Motor neuron (in vitro differentiated cells): ENCODE measurements around the gene TCP11L1. TPM values are rescaled to one million over a fixed set of nuclear protein-coding genes. Genes with fewer than 3 reads are reported as not detected.
"Not testable (repeated sequence)": the region's sequence is repeated elsewhere in the genome, so short reads cannot be mapped to it uniquely, and the experiment has no call there.

Experiments
- ATAC-seq, 8 experiments: fragments of 200-7000 bp; cut with Tn5 transposase; replicated peaks in 6 of 8; 2 replicates each; pipeline ENCODE4 v1.8.0; 2021; ENCODE audit warnings: mild to moderate bottlenecking in 8 of 8, moderate library complexity in 8 of 8
- H3K27ac ChIP-seq, 2 donors: fragments of 250-450 bp; sonication (Bioruptor Pico); 2 replicates each; pipeline ENCODE4 v1.9.0; 2021; ENCODE audit warnings: antibody characterized with exemption in 2 of 2, mild to moderate bottlenecking in 2 of 2, moderate library complexity in 1 of 2
- H3K4me1 ChIP-seq, 2 donors: fragments of 250-450 bp; sonication (Bioruptor Pico); replicated peaks in 1 of 2; 2 replicates each; pipeline ENCODE4 v1.6.1; 2021; ENCODE audit warnings: antibody characterized with exemption in 2 of 2, mild to moderate bottlenecking in 2 of 2, moderate library complexity in 1 of 2
- H3K4me3 ChIP-seq, 5 donors: fragments of 250-450 bp; sonication (Bioruptor Pico); 2 replicates each; pipeline ENCODE4 v1.9.0; 2021; ENCODE audit warnings: antibody characterized with exemption in 5 of 5, mild to moderate bottlenecking in 5 of 5, moderate library complexity in 4 of 5
- WGBS, 10 experiments: fragments of 450-650 bp; shearing (Covaris generic); methylation state at CpG; one replicate each; pipeline ENCODE4 v1.0.0; 2022; 5-methylcytosine and 5-hydroxymethylcytosine counted together
- in situ Hi-C, 9 experiments: fragments of 400-800 bp; cut with MboI; loops; one replicate each; pipeline ENCODE4 v1.15.0; 2021; ENCODE audit warnings: low sequenced_read_pairs in 9 of 9, low pct_unique_long_range_greater_than_20kb in 2 of 9; ENCODE audit not compliant: unreplicated experiment in 9 of 9
- total RNA-seq, 8 experiments: library from RNA; unstranded; fragments of 300-600 nt; gene quantifications; 2 replicates each; pipeline versions ENCODE4 v1.2.3 to v1.2.4, GENCODE V29; 2022

The TCP11L1 gene
- total RNA-seq, 8 experiments from 2014 or later: 13.7 to 23.4 (median 17.3) TPM

- Histone ChIP-seq H3K4me1 (peaks cover 7 to 10% of the 10 kb centered on the region in 2 donors), H3K27ac (no peak overlapping the region), H3K4me3 (peak overlapping the region; percentile 76 to 95 (median 86))
- no peak for ATAC-seq
- in situ Hi-C loops: no loop called here
- 10 to 100% (median 54%) methylated on average over 1 to 4 of the region's 5 CpGs; no CpG with 5 or more reads in 2 of the 10 experiments for WGBS, 10 experiments
Observed at GRCh38 chr11:33040862-33041453, 1.6 kb downstream of the TCP11L1 start.

GRCh38 chr11:33043221-33043830, 4.0 kb downstream of the TCP11L1 start:
- 29 to 100% (median 83%) methylated on average over 1 to 2 of the region's 2 CpGs; no CpG with 5 or more reads in 1 of the 10 experiments for WGBS, 10 experiments
- no peak overlapping the region for H3K4me3 ChIP-seq

GRCh38 chr11:33044285-33044756, 4.9 kb downstream of the TCP11L1 start:
- 7 to 100% (median 71%) methylated on average over 1 to 4 of the region's 4 CpGs; no CpG with 5 or more reads in 1 of the 10 experiments for WGBS, 10 experiments
- ATAC-seq: peak in 2 of 8 experiments; percentile 1 to 4
- in situ Hi-C loops: no loop called here
- Histone ChIP-seq H3K27ac (no peak overlapping the region), H3K4me3 (no peak overlapping the region), H3K4me1 (peaks cover 7 to 10% of the 10 kb centered on the region in 2 donors)

More at GRCh38 chr11:33043221-33043830, 4.0 kb downstream of the TCP11L1 start:
- peaks cover 7 to 10% of the 10 kb centered on the region in 2 donors for H3K4me1 ChIP-seq
- no peak for ATAC-seq
- no peak overlapping the region for H3K27ac ChIP-seq
- in situ Hi-C loops: no loop called here

- 67 to 100% (median 91%) methylated on average over 3 to 8 of the region's 8 CpGs; no CpG with 5 or more reads in 2 of the 10 experiments for WGBS, 10 experiments
- Histone ChIP-seq H3K27ac (no peak overlapping the region), H3K4me1 (peaks cover 5 to 7% of the 10 kb centered on the region in 2 donors), H3K4me3 (no peak overlapping the region)
- in situ Hi-C loops: no loop called here
- peak in 3 of 8 experiments; percentile 23 to 47 (median 31) for ATAC-seq
Observed at GRCh38 chr11:33045551-33046255, 6.3 kb downstream of the TCP11L1 start.

- H3K27ac ChIP-seq, H3K4me3 ChIP-seq, in situ Hi-C loops, ATAC-seq, H3K4me1 ChIP-seq: not testable (repeated sequence)
- WGBS, 10 experiments: 63 to 100% (median 87%) methylated on average over 1 to 4 of the region's 6 CpGs; no CpG with 5 or more reads in 1 of the 10 experiments
Observed at GRCh38 chr11:33048701-33049100, 9.3 kb downstream of the TCP11L1 start.

GRCh38 chr11:33049565-33050408, 10.4 kb downstream of the TCP11L1 start:
- H3K4me1 ChIP-seq, H3K4me3 ChIP-seq, ATAC-seq, H3K27ac ChIP-seq: not testable (repeated sequence)
- in situ Hi-C loops: loop anchor here in 4 of 9 experiments (25.0 kb wide), 2 partner anchors 87 to 237 kb away; no protein-coding TSS in a partner anchor
- 80 to 100% (median 83%) methylated on average over 1 to 2 of the region's 3 CpGs; no CpG with 5 or more reads in 3 of the 10 experiments for WGBS, 10 experiments

GRCh38 chr11:33052231-33052630, 12.9 kb downstream of the TCP11L1 start:
- in situ Hi-C loops: loop anchor here in 4 of 9 experiments (25.0 kb wide), 2 partner anchors 90 to 240 kb away; no protein-coding TSS in a partner anchor
- 63 to 100% (median 90%) methylated on average over 1 to 2 of the region's 2 CpGs; no CpG with 5 or more reads in 2 of the 10 experiments for WGBS, 10 experiments
- Histone ChIP-seq H3K27ac (no peak overlapping the region), H3K4me1 (no peaks in the 10 kb centered on the region), H3K4me3 (no peak overlapping the region)
- no peak for ATAC-seq

- ATAC-seq: peak in 1 of 8 experiments; percentile 32
- in situ Hi-C loops: loop anchor here in 4 of 9 experiments (25.0 kb wide), 2 partner anchors 93 to 243 kb away; no protein-coding TSS in a partner anchor
- Histone ChIP-seq H3K27ac (no peak overlapping the region), H3K4me1 (no peaks in the 10 kb centered on the region), H3K4me3 (no peak overlapping the region)
Observed at GRCh38 chr11:33055375-33055774, 16.0 kb downstream of the TCP11L1 start.

GRCh38 chr11:33057284-33057683, 17.9 kb downstream of the TCP11L1 start:
- Histone ChIP-seq H3K4me1 (no peaks in the 10 kb centered on the region), H3K27ac (no peak overlapping the region), H3K4me3 (no peak overlapping the region)
- in situ Hi-C loops: loop anchor here in 4 of 9 experiments (25.0 kb wide), 2 partner anchors 95 to 245 kb away; no protein-coding TSS in a partner anchor
- peak in 2 of 8 experiments; percentile 20 to 31 for ATAC-seq
- WGBS, 10 experiments: 29 to 100% (median 100%) methylated on average over 1 of the region's 1 CpG; no CpG with 5 or more reads in 1 of the 10 experiments

- H3K4me1 ChIP-seq: no peaks in the 10 kb centered on the region
- no peak overlapping the region for H3K27ac ChIP-seq
- in situ Hi-C loops: loop anchor here in 4 of 9 experiments (25.0 kb wide), 2 partner anchors 97 to 247 kb away; no protein-coding TSS in a partner anchor
- 59 to 94% (median 78%) methylated on average over 1 to 5 of the region's 5 CpGs for WGBS, 10 experiments
- no peak for ATAC-seq
- no peak overlapping the region for H3K4me3 ChIP-seq
Observed at GRCh38 chr11:33059331-33060007, 20.1 kb downstream of the TCP11L1 start.

GRCh38 chr11:33060271-33060670, 20.9 kb downstream of the TCP11L1 start:
- Histone ChIP-seq H3K4me3 (no peak overlapping the region), H3K4me1 (no peaks in the 10 kb centered on the region), H3K27ac (no peak overlapping the region)
- in situ Hi-C loops: loop anchor here in 4 of 9 experiments (25.0 kb wide), 2 partner anchors 98 to 248 kb away; no protein-coding TSS in a partner anchor
- WGBS, 10 experiments: 90 to 100% (median 96%) methylated on average over 1 to 3 of the region's 3 CpGs; no CpG with 5 or more reads in 6 of the 10 experiments
- ATAC-seq: no peak
